ENCODE results near the gene AATK. TPM values are rescaled to one million over a fixed set of nuclear protein-coding genes. Genes with fewer than 3 reads are reported as not detected.
A peak's percentile ranks its signal among the peaks of the same experiment; 100 is the strongest.

Gene AATK
- total and polyA plus RNA-seq, 9 of the 15 experiments (the other 6 are each of a cell fraction or from before 2014, with no cell fraction given) = 0.11 to 0.55 (median 0.38) TPM; not detected in 5

GRCh38 chr17:81090361-81091136, 75.5 kb downstream of the AATK start (continued):
- TF ChIP-seq VEZF1 (CRISPR knock-in tag; IDR thresholded peaks at IDR 0.05) (peak; percentile 49; the same call in 1 of the 2 replicates), KLF13 (tag; IDR thresholded peaks at IDR 0.05; ENCODE audit: borderline replicate concordance, low read depth) (0 out of 2 replicates have a peak, but pooled peaks have one; percentile 47), ETS1 (conservative IDR thresholded peaks at IDR 0.05; ENCODE audit: control insufficient read depth, low read depth, low read length) (0 out of 2 replicates have a peak, but pooled peaks have one; percentile 24), FOXJ3 (CRISPR knock-in tag; IDR thresholded peaks at IDR 0.05) (no peak), MAFK (IDR thresholded peaks at IDR 0.05; ENCODE audit: low read length) (no peak), PREB (CRISPR knock-in tag; IDR thresholded peaks at IDR 0.05) (no peak), REST (IDR thresholded peaks at IDR 0.05; ENCODE audit: borderline replicate concordance) (no peak), REST (CRISPR knock-in tag; IDR thresholded peaks at IDR 0.05; ENCODE audit: low read depth) (0 out of 2 replicates have a peak, but pooled peaks have one; percentile 51), MXI1 (IDR thresholded peaks at IDR 0.05; ENCODE audit: low read depth, low read length) (no peak), KLF6 (CRISPR knock-in tag; IDR thresholded peaks at IDR 0.05; ENCODE audit: borderline replicate concordance) (peak; percentile 22; the same call in 1 of the 2 replicates), TCF3 (CRISPR knock-in tag; IDR thresholded peaks at IDR 0.05) (no peak), KAT2B (IDR thresholded peaks at IDR 0.05; ENCODE audit: low read depth, low read length) (no peak), RAD21 (CRISPR knock-in tag; conservative IDR thresholded peaks at IDR 0.05 in 1 of 2, IDR thresholded peaks at IDR 0.05 in 1 of 2) (peak in 1 of 2 experiments; percentile 12; a peak in 1 of 4 replicates), RB1 (IDR thresholded peaks at IDR 0.05; ENCODE audit: low read depth) (no peak)
